H1 (cell line): ENCODE measurements around the gene IRAK3. TPM values are rescaled to one million over a fixed set of nuclear protein-coding genes. Genes with fewer than 3 reads are reported as not detected.

Source experiments
- CTCF ChIA-PET: fragments of 300-600 bp; sonication (Branson Sonifier 250); formaldehyde crosslinking; loops from one replicate; lab custom pipeline; 2021; ENCODE audit not compliant: partially characterized antibody; lab: Charles Lee
- POLR2A ChIA-PET: fragments of 300-600 bp; sonication (Branson Sonifier 250); formaldehyde crosslinking; loops from one replicate; lab custom pipeline; 2021; ENCODE audit warnings: inconsistent platforms; ENCODE audit not compliant: partially characterized antibody; lab: Charles Lee
- DNase-seq, 2 experiments: peaks; one replicate each; pipeline versions ENCODE4 v3.0.0 to v3.0.0-alpha.2; 2010 to 2022; ENCODE audit warnings: low spot score in 2 of 2, low read depth in 1 of 2, mixed read lengths in 1 of 2
- FAIRE-seq: peaks from 2 replicates; lab custom pipeline; 2011; peaks lifted over from hg19 to GRCh38; lab: Jason Lieb, UNC
- H2AFZ ChIP-seq: 2 replicates; pipeline ENCODE4 v1.8.1; 2012; ENCODE audit warnings: low read length, inconsistent platforms
- H2AK5ac ChIP-seq: 2 replicates; pipeline ENCODE4 v1.6.1; 2013; ENCODE audit warnings: low read depth, low read length
- H2BK120ac ChIP-seq: replicated peaks from 2 replicates; pipeline ENCODE3; 2013; ENCODE audit warnings: low read depth, low read length, inconsistent platforms
- H2BK12ac ChIP-seq: 2 replicates; pipeline ENCODE4 v1.6.1; 2013; ENCODE audit warnings: low read depth, low read length
- H2BK15ac ChIP-seq: 2 replicates; pipeline ENCODE4 v1.6.1; 2013; ENCODE audit warnings: low read length
- H2BK20ac ChIP-seq: 2 replicates; pipeline ENCODE4 v1.6.1; 2013; ENCODE audit warnings: low read length
- H2BK5ac ChIP-seq: 2 replicates; pipeline ENCODE4 v1.6.1; 2013; ENCODE audit warnings: low read depth, low read length
- H3K14ac ChIP-seq: 2 replicates; pipeline ENCODE4 v1.6.1; 2013; ENCODE audit warnings: inconsistent platforms; ENCODE audit not compliant: insufficient read length
- H3K18ac ChIP-seq: 2 replicates; pipeline ENCODE4 v1.6.1; 2013; ENCODE audit warnings: low read length; ENCODE audit errors: extremely low read depth
- H3K23ac ChIP-seq: 2 replicates; pipeline ENCODE4 v1.6.1; 2013; ENCODE audit warnings: inconsistent platforms; ENCODE audit not compliant: insufficient read length
- H3K23me2 ChIP-seq: 2 replicates; pipeline ENCODE4 v1.6.1; 2013; ENCODE audit warnings: low read depth, low read length
- H3K27ac ChIP-seq: 2 replicates; pipeline ENCODE4 v1.6.1; 2011; ENCODE audit warnings: low read depth, low read length, inconsistent platforms
- H3K27me3 ChIP-seq, 4 experiments: replicated peaks in 1 of 4; 1 replicate in 1 of 4; 2 replicates in 3 of 4; pipeline versions ENCODE4 v1.6.1 to v1.8.1; 2011 to 2013; ENCODE audit warnings: low read length in 3 of 4, mild to moderate bottlenecking in 3 of 4, inconsistent platforms in 2 of 4, mixed read lengths in 2 of 4, moderate library complexity in 1 of 4; ENCODE audit not compliant: control insufficient read depth in 3 of 4, insufficient read depth in 3 of 4; ENCODE audit errors: extremely low read depth in 1 of 4
- H3K36me3 ChIP-seq, 4 experiments: 2 replicates each; pipeline versions ENCODE4 v1.6.1 to v1.8.1; 2011 to 2013; ENCODE audit warnings: mild to moderate bottlenecking in 4 of 4, low read length in 3 of 4, moderate library complexity in 2 of 4, control low read depth in 1 of 4, inconsistent platforms in 1 of 4; ENCODE audit not compliant: insufficient read depth in 4 of 4, control insufficient read depth in 2 of 4
- H3K4ac ChIP-seq: replicated peaks from 2 replicates; pipeline ENCODE3; 2013; ENCODE audit warnings: low read length, low read depth, mixed read lengths, inconsistent platforms; ENCODE audit not compliant: insufficient read length
- H3K4me1 ChIP-seq, 4 experiments: replicated peaks in 1 of 4; 1 replicate in 1 of 4; 2 replicates in 3 of 4; pipeline versions ENCODE4 v1.6.1 to v1.8.1; 2011 to 2013; ENCODE audit warnings: low read length in 3 of 4, inconsistent platforms in 2 of 4, mixed read lengths in 1 of 4; ENCODE audit not compliant: insufficient read depth in 4 of 4, control insufficient read depth in 3 of 4
- H3K4me2 ChIP-seq, 2 experiments: 2 replicates each; pipeline versions ENCODE4 v1.6.1 to v1.8.1; 2011 to 2013; ENCODE audit warnings: low read depth in 2 of 2, low read length in 2 of 2, control low read depth in 1 of 2, inconsistent platforms in 1 of 2, mild to moderate bottlenecking in 1 of 2; ENCODE audit not compliant: insufficient read depth in 1 of 2
- H3K4me3 ChIP-seq, 4 experiments: fragments of 200-600, 300-600 bp in 1 of 4; sonication (generic), shearing (Covaris generic), sonication (Bioruptor Twin) in 1 of 4; 2 replicates each; pipeline versions ENCODE4 v1.5.1 to v1.8.1; 2011 to 2016; ENCODE audit warnings: low read length in 4 of 4, low read depth in 3 of 4, control low read depth in 2 of 4, inconsistent platforms in 2 of 4, mild to moderate bottlenecking in 2 of 4, mixed read lengths in 1 of 4, moderate library complexity in 1 of 4; ENCODE audit not compliant: insufficient read depth in 2 of 4; ENCODE audit errors: extremely low read depth in 1 of 4
- H3K56ac ChIP-seq: replicated peaks from 2 replicates; pipeline ENCODE3; 2013; ENCODE audit warnings: low read depth, mild to moderate bottlenecking, mixed read lengths, low read length, inconsistent platforms; ENCODE audit not compliant: insufficient read length
- H3K79me1 ChIP-seq: 2 replicates; pipeline ENCODE4 v1.6.1; 2013; ENCODE audit warnings: low read depth, low read length, control low read depth
- H3K79me2 ChIP-seq, 2 experiments: 2 replicates each; pipeline versions ENCODE4 v1.6.1 to v1.8.1; 2012 to 2013; ENCODE audit warnings: low read length in 2 of 2, mild to moderate bottlenecking in 2 of 2, inconsistent platforms in 1 of 2; ENCODE audit not compliant: insufficient read depth in 2 of 2, control insufficient read depth in 1 of 2
- H3K9ac ChIP-seq, 4 experiments: replicated peaks in 1 of 4; 1 replicate in 1 of 4; 2 replicates in 3 of 4; pipeline versions ENCODE4 v1.6.1 to v1.8.1; 2011 to 2013; ENCODE audit warnings: low read depth in 3 of 4, low read length in 3 of 4, control low read depth in 2 of 4, mild to moderate bottlenecking in 2 of 4, moderate library complexity in 2 of 4, inconsistent platforms in 1 of 4; ENCODE audit errors: extremely low read depth in 1 of 4
- H3K9me3 ChIP-seq, 2 experiments: 2 replicates each; pipeline versions ENCODE4 v1.6.1 to v1.8.1; 2012 to 2013; ENCODE audit warnings: mild to moderate bottlenecking in 2 of 2, moderate library complexity in 2 of 2, control low read depth in 1 of 2, inconsistent platforms in 1 of 2, low read depth in 1 of 2, low read length in 1 of 2, mixed read lengths in 1 of 2; ENCODE audit not compliant: insufficient read depth in 2 of 2
- H4K20me1 ChIP-seq, 2 experiments: replicated peaks in 1 of 2; 2 replicates each; pipeline versions ENCODE3 to v1.8.1; 2011 to 2013; ENCODE audit warnings: inconsistent platforms in 2 of 2, low read length in 2 of 2, mild to moderate bottlenecking in 1 of 2; ENCODE audit not compliant: insufficient read depth in 2 of 2, control insufficient read depth in 1 of 2
- H4K5ac ChIP-seq: 2 replicates; pipeline ENCODE4 v1.6.1; 2013; ENCODE audit warnings: low read length, low read depth, mixed read lengths, inconsistent platforms; ENCODE audit not compliant: insufficient read length
- H4K8ac ChIP-seq: 2 replicates; pipeline ENCODE4 v1.8.0; 2013; ENCODE audit warnings: mild to moderate bottlenecking, moderate library complexity, low read length, inconsistent platforms; ENCODE audit not compliant: insufficient read depth; ENCODE audit errors: extremely low read depth
- H4K91ac ChIP-seq: replicated peaks from 2 replicates; pipeline ENCODE3; 2013; ENCODE audit warnings: low read length, mixed read lengths, inconsistent platforms; ENCODE audit not compliant: insufficient read length
- CBX8 ChIP-seq: fragments of 300-800, 300-1000 bp; sonication (generic); IDR thresholded peaks from 2 replicates; pipeline ENCODE4 v1.7.1; 2016; ENCODE audit warnings: low read depth, low read length, borderline replicate concordance
- CTBP2 ChIP-seq: IDR thresholded peaks from 2 replicates; pipeline ENCODE4 v1.7.0; 2011; ENCODE audit warnings: borderline replicate concordance, mild to moderate bottlenecking, moderate library complexity, mixed read lengths, low read length; ENCODE audit not compliant: insufficient read depth, insufficient read length
- E2F6 ChIP-seq: IDR thresholded peaks from 2 replicates; pipeline ENCODE4 v1.6.1; 2012; ENCODE audit warnings: inconsistent platforms
- EGR1 ChIP-seq: IDR thresholded peaks from 2 replicates; pipeline ENCODE4 v1.6.1; 2011; ENCODE audit warnings: low read depth, low read length, borderline replicate concordance
- EP300 ChIP-seq, 2 experiments: IDR thresholded peaks; 1 replicate in 1 of 2; 2 replicates in 1 of 2; pipeline ENCODE4 v1.6.1; 2011 to 2012; ENCODE audit warnings: low read depth in 2 of 2, low read length in 2 of 2, mild to moderate bottlenecking in 2 of 2, borderline replicate concordance in 1 of 2, inconsistent platforms in 1 of 2, moderate library complexity in 1 of 2
- HDAC2 ChIP-seq, 2 experiments: fragments of 300-600 bp in 1 of 2; sonication (generic) in 1 of 2; IDR thresholded peaks; 2 replicates each; pipeline ENCODE4 v1.6.1; 2011 to 2012; ENCODE audit warnings: low read depth in 2 of 2, low read length in 2 of 2, mild to moderate bottlenecking in 2 of 2, moderate library complexity in 2 of 2, borderline replicate concordance in 1 of 2, inconsistent platforms in 1 of 2
- RBBP5 ChIP-seq: IDR thresholded peaks from 2 replicates; pipeline ENCODE4 v1.7.1; 2012; ENCODE audit warnings: low read depth, mild to moderate bottlenecking, inconsistent platforms, low read length, moderate library complexity, borderline replicate concordance
- RNF2 ChIP-seq: fragments of 200-900, 300-1000 bp; sonication (generic); IDR thresholded peaks from 2 replicates; pipeline ENCODE4 v1.7.1; 2016; ENCODE audit warnings: borderline replicate concordance, low read depth, mild to moderate bottlenecking, antibody characterized with exemption, low read length; ENCODE audit not compliant: poor library complexity, severe bottlenecking; ENCODE audit errors: missing control alignments
- SAP30 ChIP-seq: fragments of 300-600 bp; sonication (generic); IDR thresholded peaks from 2 replicates; pipeline ENCODE4 v1.7.1; 2012; ENCODE audit warnings: low read length, moderate library complexity, mild to moderate bottlenecking, inconsistent platforms; ENCODE audit not compliant: insufficient read depth, insufficient replicate concordance
- SIX5 ChIP-seq: IDR thresholded peaks from 2 replicates; pipeline ENCODE4 v1.6.1; 2011; ENCODE audit warnings: mild to moderate bottlenecking, low read depth, low read length
- polyA plus RNA-seq, 7 experiments: library from polyadenylated mRNA; depleted of rRNA in 3 of 7; stranded (reverse) in 5 of 7; unstranded in 2 of 7; fragments of >200 nt in 5 of 7; fragments of 200-250 nt in 2 of 7; gene quantifications; 1 replicate in 5 of 7; 2 replicates in 1 of 7; 4 replicates in 1 of 7; pipeline versions ENCODE4 v1.2.1 to v1.2.3, GENCODE V29; 2011 to 2013; ENCODE audit warnings: missing spikeins in 2 of 7, mixed read lengths in 2 of 7
- total RNA-seq: library from RNA; stranded (reverse); fragmentation: NEBNext Ultra II Directional; extraction: Animal tissue kit (Norgen Biotek cat#: 25700); gene quantifications from 2 replicates; pipeline ENCODE4 v1.2.1, GENCODE V29; 2021
- TF ChIP-seq, protein P1 (sequence below): IDR thresholded peaks from 2 replicates; pipeline ENCODE4 v1.6.1; 2012; ENCODE audit warnings: inconsistent platforms
- TF ChIP-seq, protein P2 (sequence below): IDR thresholded peaks from 2 replicates; pipeline ENCODE4 v1.6.1; 2011; ENCODE audit warnings: low read length, improper control_type of control experiment

The IRAK3 gene
- total and polyA plus RNA-seq, 2 of the 8 experiments (the other 6 are each of a cell fraction or from before 2014, with no cell fraction given), result 0.51 to 2.2 TPM

GRCh38 chr12:66262737-66263136 lies 73.7 kb downstream of the IRAK3 start:
- Histone ChIP-seq H3K79me2 (no peaks in the 10 kb centered on the region), H4K20me1 (no peaks in the 10 kb centered on the region), H3K23ac (no peak overlapping the region), H3K18ac (no peak overlapping the region), H2AFZ (no peak overlapping the region), H2BK120ac (no peak overlapping the region), H3K9ac (no peak overlapping the region), H2BK12ac (no peak overlapping the region), H4K91ac (no peak overlapping the region), H3K27ac (no peak overlapping the region), H2BK15ac (no peak overlapping the region), H2AK5ac (no peak overlapping the region), H3K56ac (no peak overlapping the region), H3K4me3 (no peak overlapping the region), H4K5ac (no peak overlapping the region), H3K36me3 (no peaks in the 10 kb centered on the region), H3K9me3 (no peaks in the 10 kb centered on the region), H3K23me2 (no peaks in the 10 kb centered on the region), H4K8ac (no peak overlapping the region), H3K4ac (no peak overlapping the region), H3K27me3 (no peaks in the 10 kb centered on the region), H3K4me2 (no peak overlapping the region), H3K14ac (no peak overlapping the region), H2BK20ac (no peak overlapping the region), H3K79me1 (no peaks in the 10 kb centered on the region), H2BK5ac (no peak overlapping the region), H3K4me1 (no peaks in the 10 kb centered on the region)
- DNase-seq (no peak), FAIRE-seq (no peak)
- POLR2A ChIA-PET, result no interaction called here
- CTCF ChIA-PET, result no interaction called here
- TF ChIP-seq, protein P1, sequence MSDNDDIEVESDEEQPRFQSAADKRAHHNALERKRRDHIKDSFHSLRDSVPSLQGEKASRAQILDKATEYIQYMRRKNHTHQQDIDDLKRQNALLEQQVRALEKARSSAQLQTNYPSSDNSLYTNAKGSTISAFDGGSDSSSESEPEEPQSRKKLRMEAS, result no peak
- TF ChIP-seq SIX5 (no peak), CTBP2 (no peak), CBX8 (no peak), E2F6 (no peak), RBBP5 (no peak), SAP30 (no peak), RNF2 (no peak), HDAC2 (IDR thresholded peaks at IDR 0.05; ENCODE audit: borderline replicate concordance in 1 of 2, low read depth in 2 of 2, low read length in 2 of 2) (no peak), EGR1 (no peak), EP300 (IDR thresholded peaks at IDR 0.05; ENCODE audit: borderline replicate concordance in 1 of 2, low read depth in 2 of 2, low read length in 2 of 2) (no peak)
- TF ChIP-seq, protein P2, sequence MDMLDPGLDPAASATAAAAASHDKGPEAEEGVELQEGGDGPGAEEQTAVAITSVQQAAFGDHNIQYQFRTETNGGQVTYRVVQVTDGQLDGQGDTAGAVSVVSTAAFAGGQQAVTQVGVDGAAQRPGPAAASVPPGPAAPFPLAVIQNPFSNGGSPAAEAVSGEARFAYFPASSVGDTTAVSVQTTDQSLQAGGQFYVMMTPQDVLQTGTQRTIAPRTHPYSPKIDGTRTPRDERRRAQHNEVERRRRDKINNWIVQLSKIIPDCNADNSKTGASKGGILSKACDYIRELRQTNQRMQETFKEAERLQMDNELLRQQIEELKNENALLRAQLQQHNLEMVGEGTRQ, result no peak
